Gastrocnemius medialis (tissue), 4 donors: ENCODE data around the gene JMJD1C. TPM values are rescaled to one million over a fixed set of nuclear protein-coding genes. Genes with fewer than 3 reads are reported as not detected.

Source experiments
- ATAC-seq, 2 donors: fragments of 150-250 bp; one replicate each; pipeline ENCODE4 v1.9.1; 2016
- DNase-seq, 2 donors: peaks; one replicate each; pipeline ENCODE4 v3.0.0-alpha.2; 2019
- H3K27ac ChIP-seq, 4 donors: fragments of 200-600 bp; sonication (generic); 1 replicate in 1 of 4; 2 replicates in 3 of 4; pipeline ENCODE4 v1.5.1; 2016 to 2018; ENCODE audit warnings: mild to moderate bottlenecking in 2 of 4, moderate library complexity in 1 of 4
- H3K27me3 ChIP-seq, 3 donors: fragments of 200-600 bp; sonication (generic) in 2 of 3; 1 replicate in 1 of 3; 2 replicates in 2 of 3; pipeline versions ENCODE4 v1.5.1 to v1.6.0; 2016 to 2019; ENCODE audit warnings: mild to moderate bottlenecking in 1 of 3, moderate library complexity in 1 of 3
- H3K36me3 ChIP-seq, 2 donors: fragments of 200-600 bp; sonication (generic) in 1 of 2; one replicate each; pipeline ENCODE4 v1.5.1; 2017 to 2018
- H3K4me1 ChIP-seq, 2 donors: fragments of 200-600 bp; sonication (generic) in 1 of 2; one replicate each; pipeline ENCODE4 v1.5.1; 2016 to 2017; ENCODE audit warnings: mild to moderate bottlenecking in 2 of 2
- H3K4me3 ChIP-seq, 4 donors: fragments of 200-600 bp; sonication (generic) in 3 of 4; 1 replicate in 1 of 4; 2 replicates in 3 of 4; pipeline ENCODE4 v1.5.1; 2016 to 2019; ENCODE audit warnings: mild to moderate bottlenecking in 2 of 4
- H3K9me3 ChIP-seq, 3 donors: fragments of 200-600 bp; sonication (generic) in 2 of 3; 1 replicate in 1 of 3; 2 replicates in 2 of 3; pipeline ENCODE4 v1.5.1; 2016 to 2019
- POLR2A ChIP-seq, 2 donors: fragments of 450-650 bp; IDR thresholded peaks; one replicate each; pipeline ENCODE4 v1.6.1; 2017; ENCODE audit warnings: antibody characterized with exemption in 2 of 2, mild to moderate bottlenecking in 2 of 2, moderate library complexity in 2 of 2
- in situ Hi-C, 4 donors: fragments of 200-750 bp; cut with MboI; loops; one replicate each; pipeline versions ENCODE4 v1.15.0 to v1.8.0; 2017; ENCODE audit warnings: low sequenced_read_pairs in 4 of 4
- intact Hi-C: fragments of 100-400 bp; cut with DNase I; formaldehyde crosslinking; loops from one replicate; pipeline ENCODE4 v1.15.1; 2023; ENCODE audit warnings: low total_unique reads
- total RNA-seq, 4 donors: library from RNA; depleted of rRNA; stranded (reverse); fragments of >200 nt; gene quantifications; one replicate each; pipeline versions ENCODE4 v1.1.0 to v1.2.3, GENCODE V29; 2016
- TF ChIP-seq, protein P1 (sequence below), 5 experiments: fragments of 450-650 bp in 3 of 5; fragments of 200-600 bp in 2 of 5; sonication (generic) in 2 of 5; IDR thresholded peaks in 4 of 5; conservative IDR thresholded peaks in 1 of 5; 1 replicate in 4 of 5; 2 replicates in 1 of 5; pipeline ENCODE4 v1.5.1; 2016 to 2019; ENCODE audit warnings: antibody characterized with exemption in 5 of 5, mild to moderate bottlenecking in 3 of 5, moderate library complexity in 3 of 5

The JMJD1C gene
- total RNA-seq, 4 donors from 2014 or later = 22.5 to 74.1 (median 46.9) TPM

DNA sequence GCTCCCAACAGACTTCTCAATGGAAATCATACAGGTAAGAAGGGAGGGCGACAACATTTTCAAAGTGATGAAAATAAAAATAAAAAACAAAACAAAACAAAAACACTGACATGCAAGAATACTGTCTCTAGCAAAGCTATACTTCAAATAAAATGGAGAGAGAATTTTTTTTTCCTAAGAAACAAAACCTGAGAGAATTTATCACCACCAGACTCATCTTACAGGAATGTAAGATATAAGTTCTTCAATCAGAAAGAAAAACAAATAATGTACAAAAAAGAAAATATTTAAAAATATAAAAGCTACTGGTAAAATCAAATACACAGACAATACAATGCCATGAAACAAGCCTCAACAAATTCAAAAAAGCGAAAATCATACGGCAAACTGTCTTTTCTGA, 219.4 kb downstream of the JMJD1C start:
- TF ChIP-seq POLR2A (IDR thresholded peaks at IDR 0.05) = no peak
- TF ChIP-seq, protein P1, sequence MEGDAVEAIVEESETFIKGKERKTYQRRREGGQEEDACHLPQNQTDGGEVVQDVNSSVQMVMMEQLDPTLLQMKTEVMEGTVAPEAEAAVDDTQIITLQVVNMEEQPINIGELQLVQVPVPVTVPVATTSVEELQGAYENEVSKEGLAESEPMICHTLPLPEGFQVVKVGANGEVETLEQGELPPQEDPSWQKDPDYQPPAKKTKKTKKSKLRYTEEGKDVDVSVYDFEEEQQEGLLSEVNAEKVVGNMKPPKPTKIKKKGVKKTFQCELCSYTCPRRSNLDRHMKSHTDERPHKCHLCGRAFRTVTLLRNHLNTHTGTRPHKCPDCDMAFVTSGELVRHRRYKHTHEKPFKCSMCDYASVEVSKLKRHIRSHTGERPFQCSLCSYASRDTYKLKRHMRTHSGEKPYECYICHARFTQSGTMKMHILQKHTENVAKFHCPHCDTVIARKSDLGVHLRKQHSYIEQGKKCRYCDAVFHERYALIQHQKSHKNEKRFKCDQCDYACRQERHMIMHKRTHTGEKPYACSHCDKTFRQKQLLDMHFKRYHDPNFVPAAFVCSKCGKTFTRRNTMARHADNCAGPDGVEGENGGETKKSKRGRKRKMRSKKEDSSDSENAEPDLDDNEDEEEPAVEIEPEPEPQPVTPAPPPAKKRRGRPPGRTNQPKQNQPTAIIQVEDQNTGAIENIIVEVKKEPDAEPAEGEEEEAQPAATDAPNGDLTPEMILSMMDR (IDR thresholded peaks at IDR 0.05 in 4 of 5, conservative IDR thresholded peaks at IDR 0.05 in 1 of 5) = no peak
- H3K27ac ChIP-seq = no peak overlapping the region
- H3K4me3 ChIP-seq = no peak overlapping the region
- peaks cover 30 to 39% of the 10 kb centered on the region in 2 donors for H3K4me1 ChIP-seq
- H3K9me3 ChIP-seq = no peaks in the 10 kb centered on the region
- intact Hi-C loops = no loop called here
- no peaks in the 10 kb centered on the region for H3K27me3 ChIP-seq
- H3K36me3 ChIP-seq = no peaks in the 10 kb centered on the region
- ATAC-seq (no peak), DNase-seq (no peak)
- in situ Hi-C loops = no loop called here

GRCh38 chr10:63241841-63242281, 223.9 kb downstream of the JMJD1C start:
- Histone ChIP-seq H3K9me3 (no peaks in the 10 kb centered on the region), H3K27ac (peak overlapping the region in 3 of 4 donors; percentile 14 to 35 (median 18)), H3K36me3 (no peaks in the 10 kb centered on the region), H3K4me1 (peaks cover 30 to 50% of the 10 kb centered on the region in 2 donors), H3K27me3 (no peaks in the 10 kb centered on the region), H3K4me3 (no peak overlapping the region)
- no peak for DNase-seq
- intact Hi-C loops = no loop called here
- in situ Hi-C loops = no loop called here
- ATAC-seq = no peak
- TF ChIP-seq, protein P1 (IDR thresholded peaks at IDR 0.05 in 4 of 5, conservative IDR thresholded peaks at IDR 0.05 in 1 of 5) = no peak
- no peak for TF ChIP-seq POLR2A (IDR thresholded peaks at IDR 0.05)

GRCh38 chr10:63240807-63241206, 225.0 kb downstream of the JMJD1C start:
- in situ Hi-C loops = no loop called here
- peaks cover 40 to 50% of the 10 kb centered on the region in 2 donors for H3K4me1 ChIP-seq
- ATAC-seq = no peak

GRCh38 chr10:63238501-63238900, 227.3 kb downstream of the JMJD1C start:
- peak overlapping the region in 2 of 4 donors; percentile 24 to 28 for H3K27ac ChIP-seq
- intact Hi-C loops = no loop called here
- no peak for TF ChIP-seq POLR2A (IDR thresholded peaks at IDR 0.05)
- TF ChIP-seq, protein P1 (IDR thresholded peaks at IDR 0.05 in 4 of 5, conservative IDR thresholded peaks at IDR 0.05 in 1 of 5) = no peak
- in situ Hi-C loops = no loop called here
- ATAC-seq (no peak), DNase-seq (no peak)
- no peaks in the 10 kb centered on the region for H3K36me3 ChIP-seq
- H3K4me1 ChIP-seq = peaks cover 40 to 49% of the 10 kb centered on the region in 2 donors
- H3K27me3 ChIP-seq = no peaks in the 10 kb centered on the region
- H3K4me3 ChIP-seq = no peak overlapping the region
- no peaks in the 10 kb centered on the region for H3K9me3 ChIP-seq

More at GRCh38 chr10:63240807-63241206, 225.0 kb downstream of the JMJD1C start:
- Histone ChIP-seq H3K36me3 (no peaks in the 10 kb centered on the region), H3K9me3 (no peaks in the 10 kb centered on the region), H3K4me3 (no peak overlapping the region), H3K27me3 (no peaks in the 10 kb centered on the region), H3K27ac (no peak overlapping the region)
- no peak for TF ChIP-seq POLR2A (IDR thresholded peaks at IDR 0.05)
- TF ChIP-seq, protein P1 (IDR thresholded peaks at IDR 0.05 in 4 of 5, conservative IDR thresholded peaks at IDR 0.05 in 1 of 5) = no peak
- intact Hi-C loops = no loop called here
- DNase-seq = no peak

DNA sequence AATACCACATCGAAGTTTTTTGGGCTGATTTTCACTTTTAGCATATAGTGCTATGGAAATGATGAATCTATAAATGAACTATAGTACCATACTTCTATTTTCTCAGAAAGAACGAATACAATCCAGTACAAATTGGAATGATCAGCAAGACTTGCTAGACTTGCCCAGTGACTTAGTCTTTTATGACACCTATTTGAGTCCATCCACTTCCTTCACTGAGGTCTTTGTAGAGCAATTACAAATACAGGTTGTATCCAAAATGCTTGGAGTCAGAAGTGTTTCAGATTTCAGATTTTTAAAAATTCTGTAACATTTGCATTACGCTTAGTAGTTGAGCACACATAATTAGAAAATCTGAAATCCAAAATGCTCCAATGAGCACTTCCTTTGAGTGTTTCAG, 228.4 kb downstream of the JMJD1C start:
- H3K27me3 ChIP-seq = no peaks in the 10 kb centered on the region
- intact Hi-C loops (no loop called here), in situ Hi-C loops (no loop called here)
- DNase-seq (no peak), ATAC-seq (no peak)
- no peaks in the 10 kb centered on the region for H3K9me3 ChIP-seq
- H3K27ac ChIP-seq = peak overlapping the region; percentile 70 to 85 (median 81)
- TF ChIP-seq, protein P1 (IDR thresholded peaks at IDR 0.05 in 4 of 5, conservative IDR thresholded peaks at IDR 0.05 in 1 of 5) = no peak
- no peak for TF ChIP-seq POLR2A (IDR thresholded peaks at IDR 0.05)
- no peaks in the 10 kb centered on the region for H3K36me3 ChIP-seq
- H3K4me1 ChIP-seq = peaks cover 41 to 51% of the 10 kb centered on the region in 2 donors
- no peak overlapping the region for H3K4me3 ChIP-seq
